ENCODE results near the gene RBBP5.

Gene RBBP5

DNA sequence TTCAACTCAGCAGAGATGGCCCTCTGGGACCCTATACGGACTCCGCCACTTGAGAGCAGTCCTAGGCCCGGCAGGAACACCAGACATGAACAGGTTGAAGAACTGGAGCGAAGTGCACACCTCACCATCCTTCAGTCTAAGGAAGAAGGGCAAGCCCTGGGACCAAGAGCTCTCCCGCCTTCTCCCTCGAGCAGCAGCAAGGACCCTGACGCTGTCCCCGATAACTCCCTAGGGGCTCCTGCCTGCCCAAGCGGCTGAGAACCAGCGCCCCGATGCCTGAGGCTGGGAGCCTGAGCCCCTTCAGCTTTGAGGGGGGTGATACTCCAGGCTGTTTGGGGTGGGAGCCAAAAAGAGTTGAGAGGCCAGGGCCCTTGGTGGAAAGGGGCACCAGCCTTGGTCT lies 47.7 kb downstream of the RBBP5 start:
- DNase-seq (ENCODE audit: low read depth): no peak

GRCh38 chr1:205073511-205073910 lies 48.3 kb downstream of the RBBP5 start:
- DNase-seq (ENCODE audit: low read depth): no peak

DNA sequence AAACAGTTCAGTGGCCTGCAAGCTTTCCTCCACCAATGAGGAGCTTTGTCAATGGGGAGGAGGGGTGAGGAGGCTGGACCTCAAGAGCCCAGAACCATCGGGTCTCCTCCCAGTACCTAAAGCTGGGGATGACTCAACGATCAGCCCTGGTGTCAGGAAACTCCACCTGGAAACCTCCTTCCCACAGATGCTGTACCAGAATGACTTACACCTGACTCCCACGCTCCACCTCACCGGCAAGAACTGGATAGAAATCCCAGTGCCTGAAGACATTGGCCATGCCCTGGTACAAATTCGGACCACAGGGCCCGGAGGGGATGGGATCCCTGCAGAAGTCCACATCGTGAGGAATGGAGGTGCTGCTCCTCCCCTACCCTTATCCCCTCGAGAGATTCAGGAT lies 48.9 kb downstream of the RBBP5 start:
- DNase-seq (ENCODE audit: low read depth): no peak

DNA sequence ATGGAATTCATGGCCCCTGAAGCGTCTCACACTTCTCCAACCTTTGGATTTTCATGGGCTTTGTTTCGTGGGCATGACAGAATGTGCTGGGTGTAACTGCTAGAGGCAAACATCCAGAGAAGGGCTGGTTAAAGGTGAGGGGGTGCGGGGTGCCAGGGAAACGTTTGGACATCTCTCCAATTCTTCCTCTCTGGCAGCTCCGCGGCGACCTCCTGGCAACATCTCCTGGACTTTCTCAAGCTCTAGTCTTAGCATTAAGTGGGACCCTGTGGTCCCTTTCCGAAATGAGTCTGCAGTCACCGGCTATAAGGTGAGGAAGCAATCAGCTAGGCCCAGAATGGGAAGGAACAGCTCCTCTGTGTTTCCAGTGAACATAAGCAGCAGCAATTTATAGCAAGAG lies 49.5 kb downstream of the RBBP5 start:
- DNase-seq (ENCODE audit: low read depth): no peak

GRCh38 chr1:205071801-205072200 lies 50.0 kb downstream of the RBBP5 start:
- no peak for DNase-seq (ENCODE audit: low read depth)

DNA sequence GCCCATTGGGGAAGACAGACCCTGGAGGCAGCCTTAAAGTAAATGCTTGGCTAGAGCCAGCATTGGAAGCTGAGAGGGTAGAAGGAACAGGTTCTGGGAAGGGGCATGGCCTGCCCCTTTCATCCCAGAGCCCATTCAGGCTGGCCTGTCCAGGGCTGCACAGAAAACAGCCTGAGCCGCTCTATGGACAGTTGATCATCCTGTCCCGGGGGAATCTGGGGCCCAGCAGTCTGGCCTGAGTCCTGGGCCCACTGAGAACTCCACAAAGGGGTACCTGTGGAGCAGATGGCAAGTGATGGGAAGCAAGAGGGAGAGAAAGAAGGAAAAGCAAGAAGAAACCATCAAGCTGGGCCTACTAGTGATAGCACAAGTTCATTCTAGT lies 50.8 kb downstream of the RBBP5 start:
- DNase-seq (ENCODE audit: low read depth): no peak

DNA sequence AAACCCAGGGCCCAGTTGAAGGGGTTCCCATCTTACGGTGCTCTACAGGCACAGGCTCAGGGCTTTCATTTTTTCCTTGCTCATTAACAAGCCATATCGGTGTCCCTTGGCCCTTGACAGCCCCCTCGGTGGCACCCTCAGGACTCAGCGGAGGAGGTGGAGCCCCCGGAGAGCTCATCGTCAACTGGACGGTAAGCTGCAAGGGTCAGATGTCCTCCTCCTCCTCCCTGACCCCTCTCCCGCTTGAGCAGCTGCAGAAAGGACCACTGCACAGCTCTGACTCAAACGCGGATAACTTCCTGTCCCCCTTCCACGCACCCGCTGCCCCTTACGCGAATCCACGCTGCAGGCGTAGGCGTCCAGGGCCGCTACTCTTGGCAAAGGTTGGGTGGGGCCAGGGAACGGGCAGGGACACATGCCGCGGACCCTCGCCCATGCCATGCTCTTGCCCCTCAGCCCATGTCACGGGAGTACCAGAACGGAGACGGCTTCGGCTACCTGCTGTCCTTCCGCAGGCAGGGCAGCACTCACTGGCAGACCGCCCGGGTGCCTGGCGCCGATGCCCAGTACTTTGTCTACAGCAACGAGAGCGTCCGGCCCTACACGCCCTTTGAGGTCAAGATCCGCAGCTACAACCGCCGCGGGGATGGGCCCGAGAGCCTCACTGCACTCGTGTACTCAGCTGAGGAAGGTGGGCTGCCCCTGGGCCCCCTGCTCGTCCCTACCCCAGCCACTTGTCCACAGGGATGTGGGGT lies 52.2 kb downstream of the RBBP5 start:
- DNase-seq (ENCODE audit: low read depth): no peak

DNA sequence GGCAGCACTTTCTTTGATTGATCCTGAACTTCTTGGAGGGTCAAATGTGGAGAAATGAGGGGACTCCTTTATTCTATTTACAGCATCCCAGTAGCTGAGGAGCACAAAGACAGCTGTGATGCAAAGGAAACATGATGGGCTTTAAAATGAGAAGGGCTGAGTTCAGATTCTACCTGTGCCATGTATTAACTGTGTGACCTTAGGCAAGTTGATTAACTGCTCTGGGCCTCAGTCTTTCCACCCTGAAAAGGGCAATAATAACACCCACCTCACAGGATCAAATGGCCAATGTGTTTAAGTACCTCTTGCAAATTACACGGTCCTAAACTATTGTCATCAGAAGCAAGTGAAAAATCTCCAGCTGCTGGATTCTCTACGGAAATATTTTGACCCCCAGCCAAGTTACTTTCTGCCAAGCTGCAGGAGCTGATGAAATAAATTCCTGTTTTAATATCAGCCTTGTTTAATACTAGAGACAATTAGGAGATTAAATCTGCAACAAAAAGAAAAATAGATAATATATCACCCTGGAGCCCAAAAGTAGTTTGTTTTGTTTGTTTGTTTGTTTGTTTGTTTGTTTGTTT lies 53.2 kb downstream of the RBBP5 start:
- no peak for DNase-seq (ENCODE audit: low read depth)

DNA sequence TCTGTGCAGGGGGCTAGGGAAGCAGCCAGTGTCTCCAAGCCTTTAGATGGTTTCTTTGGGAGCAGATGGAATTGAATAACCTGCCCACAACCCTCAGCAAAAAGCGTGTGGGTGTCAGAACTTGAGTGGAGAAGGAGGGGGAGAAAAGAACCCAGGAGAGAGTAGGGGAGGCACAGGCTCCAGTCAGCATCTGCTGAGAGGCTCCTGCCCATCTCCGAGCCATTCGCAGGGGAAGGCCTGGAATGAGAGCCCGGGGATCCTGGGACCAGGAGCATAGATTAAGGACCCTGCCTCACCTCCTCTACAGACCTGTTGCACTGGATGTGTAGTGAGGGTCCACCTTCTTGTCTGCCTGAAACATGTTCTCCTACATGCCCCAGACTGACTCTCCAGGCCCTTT lies 53.8 kb downstream of the RBBP5 start:
- DNase-seq (ENCODE audit: low read depth): no peak

GRCh38 chr1:205067031-205067430 lies 54.7 kb downstream of the RBBP5 start:
- DNase-seq (ENCODE audit: low read depth): no peak

- DNase-seq (ENCODE audit: low read depth): no peak
These were observed 55.5 kb downstream of the RBBP5 start for GRCh38 chr1:205066141-205066818.

DNA sequence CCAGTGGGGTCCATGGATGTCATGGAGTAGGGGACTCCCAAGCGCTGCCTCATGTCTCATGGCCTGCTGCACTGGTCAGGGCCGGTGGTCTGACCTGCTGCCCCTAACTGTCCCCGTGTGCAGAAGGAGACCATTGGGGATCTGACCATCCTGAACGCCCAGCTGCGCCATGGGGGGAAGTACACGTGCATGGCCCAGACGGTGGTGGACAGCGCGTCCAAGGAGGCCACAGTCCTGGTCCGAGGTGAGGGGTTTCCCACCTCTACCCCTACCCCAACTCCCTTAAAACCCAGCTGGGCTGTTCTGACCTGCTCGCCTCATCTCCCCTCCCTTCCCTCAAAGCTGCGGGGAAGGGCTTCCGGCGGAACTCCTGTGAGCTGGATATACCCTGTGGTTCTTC lies 56.1 kb downstream of the RBBP5 start:
- no peak for DNase-seq (ENCODE audit: low read depth)

DNA sequence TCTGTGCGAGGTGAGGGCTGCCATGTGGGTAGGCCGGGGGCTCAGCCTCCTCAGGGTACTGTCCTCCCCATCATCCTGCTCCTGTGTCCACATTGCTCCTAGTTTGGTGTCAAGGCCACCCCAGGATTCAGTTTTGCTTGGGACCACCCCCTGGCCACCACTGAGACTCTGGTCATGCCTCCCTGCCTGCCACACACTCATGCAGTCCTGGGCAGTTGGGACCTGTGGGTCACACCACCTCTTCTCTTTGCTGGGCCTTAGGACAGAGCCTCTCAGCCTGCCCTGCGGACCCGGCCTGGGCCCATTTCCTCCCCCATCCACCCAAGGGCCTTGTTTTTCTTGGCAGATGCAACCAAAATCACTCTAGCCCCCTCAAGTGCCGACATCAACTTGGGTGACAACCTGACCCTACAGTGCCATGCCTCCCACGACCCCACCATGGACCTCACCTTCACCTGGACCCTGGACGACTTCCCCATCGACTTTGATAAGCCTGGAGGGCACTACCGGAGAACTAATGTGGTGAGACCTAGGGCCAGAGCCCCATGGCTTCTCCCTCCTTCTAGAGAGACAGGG lies 56.9 kb downstream of the RBBP5 start:
- DNase-seq (ENCODE audit: low read depth): no peak

DNA sequence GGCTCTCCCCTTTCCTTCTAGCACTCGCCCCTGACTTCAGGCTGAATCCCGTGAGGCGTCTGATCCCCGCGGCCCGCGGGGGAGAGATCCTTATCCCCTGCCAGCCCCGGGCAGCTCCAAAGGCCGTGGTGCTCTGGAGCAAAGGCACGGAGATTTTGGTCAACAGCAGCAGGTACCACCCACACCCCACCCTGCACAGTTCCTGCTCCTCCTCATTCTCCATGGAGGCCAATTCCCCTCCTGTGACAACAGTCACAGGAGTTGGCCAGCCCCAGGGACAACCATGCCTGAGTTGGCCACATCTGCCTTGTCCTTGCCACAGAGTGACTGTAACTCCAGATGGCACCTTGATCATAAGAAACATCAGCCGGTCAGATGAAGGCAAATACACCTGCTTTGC lies 57.5 kb downstream of the RBBP5 start:
- DNase-seq (ENCODE audit: low read depth): no peak

GRCh38 chr1:205062895-205063294 lies 58.9 kb downstream of the RBBP5 start:
- DNase-seq (ENCODE audit: low read depth): no peak

DNA sequence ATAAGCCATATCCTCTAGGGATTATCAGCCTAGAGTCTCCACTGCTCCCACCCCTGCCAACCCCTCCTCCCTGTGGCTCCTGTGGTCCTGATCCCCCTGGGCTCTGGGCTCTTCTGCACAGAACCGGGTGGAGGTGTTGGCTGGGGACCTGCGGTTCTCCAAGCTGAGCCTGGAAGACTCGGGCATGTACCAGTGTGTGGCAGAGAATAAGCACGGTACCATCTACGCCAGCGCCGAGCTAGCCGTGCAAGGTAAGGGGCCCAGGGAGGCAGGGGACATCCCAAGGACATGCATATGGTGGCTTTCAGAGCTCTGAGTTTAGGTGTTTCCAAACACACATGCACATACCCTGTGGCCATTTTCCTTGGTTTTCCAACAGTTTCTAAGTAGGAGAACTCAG lies 59.5 kb downstream of the RBBP5 start:
- DNase-seq (ENCODE audit: low read depth): no peak

DNA sequence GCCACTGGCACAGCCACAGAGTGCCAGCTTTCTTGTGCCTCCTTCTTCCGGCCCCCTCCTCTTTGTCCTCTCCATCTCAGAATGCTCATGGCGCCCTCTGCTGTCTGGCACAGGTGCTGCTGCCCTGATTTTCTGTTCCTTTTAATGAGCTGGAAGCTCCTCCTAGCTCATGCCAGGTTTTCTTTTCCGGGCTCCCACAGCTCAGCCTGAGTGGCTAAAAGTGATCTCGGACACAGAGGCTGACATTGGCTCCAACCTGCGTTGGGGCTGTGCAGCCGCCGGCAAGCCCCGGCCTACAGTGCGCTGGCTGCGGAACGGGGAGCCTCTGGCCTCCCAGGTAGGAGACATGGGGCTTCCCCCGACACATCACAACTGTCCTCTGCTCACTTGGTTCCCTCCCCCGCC lies 60.1 kb downstream of the RBBP5 start:
- peak; percentile 63 for DNase-seq (ENCODE audit: low read depth)

- DNase-seq (ENCODE audit: low read depth): no peak
These were observed 60.6 kb downstream of the RBBP5 start for GRCh38 chr1:205061227-205061626.

GRCh38 chr1:205060746-205061145 lies 61.0 kb downstream of the RBBP5 start:
- no peak for DNase-seq (ENCODE audit: low read depth)

DNA sequence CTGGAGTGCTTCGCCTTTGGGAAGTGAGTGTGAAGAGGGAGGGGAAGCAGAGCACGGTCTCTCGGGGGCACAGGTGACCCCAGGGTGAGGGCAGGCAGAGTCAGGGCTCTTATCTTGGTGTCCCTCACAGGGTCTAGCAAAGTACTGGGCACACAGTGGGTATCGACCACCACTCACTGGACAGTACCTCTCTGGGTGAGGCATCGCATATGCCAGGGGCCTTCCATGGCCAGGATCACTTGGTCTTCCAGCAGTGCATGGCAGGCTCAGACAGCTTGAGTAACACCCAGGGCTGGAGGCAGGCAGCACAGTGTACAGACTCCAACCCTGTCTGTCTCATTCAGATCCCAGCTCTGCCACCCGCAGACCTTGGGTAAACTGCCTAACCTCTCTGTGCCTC lies 62.1 kb downstream of the RBBP5 start:
- DNase-seq (ENCODE audit: low read depth): no peak

GRCh38 chr1:205058853-205059252 lies 62.9 kb downstream of the RBBP5 start:
- DNase-seq (ENCODE audit: low read depth): no peak

DNA sequence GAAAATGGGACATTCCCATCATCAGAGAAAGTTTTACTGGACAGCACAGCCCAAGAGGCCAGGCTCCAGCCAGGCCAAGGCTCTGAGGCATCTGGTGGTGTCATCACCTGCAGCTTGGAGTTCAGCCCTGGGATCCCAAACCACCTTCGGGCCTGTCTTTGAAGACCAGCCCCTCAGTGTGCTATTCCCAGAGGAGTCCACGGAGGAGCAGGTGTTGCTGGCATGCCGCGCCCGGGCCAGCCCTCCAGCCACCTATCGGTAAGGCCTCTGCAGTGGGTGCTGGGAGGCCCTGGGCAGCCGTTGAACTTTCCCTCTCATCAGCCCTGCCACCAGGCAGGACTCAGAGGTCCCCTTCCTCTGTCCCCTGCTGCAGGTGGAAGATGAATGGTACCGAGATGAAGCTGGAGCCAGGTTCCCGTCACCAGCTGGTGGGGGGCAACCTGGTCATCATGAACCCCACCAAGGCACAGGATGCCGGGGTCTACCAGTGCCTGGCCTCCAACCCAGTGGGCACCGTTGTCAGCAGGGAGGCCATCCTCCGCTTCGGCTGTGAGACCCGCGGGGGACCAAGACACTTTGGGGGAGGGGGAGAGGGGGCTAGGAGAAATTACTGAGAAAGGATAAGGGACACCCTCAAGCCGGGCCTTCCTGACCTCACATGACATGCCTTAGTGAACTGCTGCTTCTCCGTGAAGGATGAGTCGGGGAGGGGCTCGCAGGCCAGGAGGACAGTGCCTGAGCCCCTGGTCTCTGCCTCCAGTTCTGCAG lies 63.8 kb downstream of the RBBP5 start:
- no peak for DNase-seq (ENCODE audit: low read depth)
